Naive thymus-derived CD8-positive, alpha-beta T cell (primary cell): ENCODE data around the gene PYCR2. TPM values are rescaled to one million over a fixed set of nuclear protein-coding genes. Genes with fewer than 3 reads are reported as not detected.

Experiments used
- ATAC-seq, 2 donors: fragments of 150-1000 bp; cut with Tn5 transposase in 1 of 2; sonication (Bioruptor Pico), chemical (Tn5 transposase) in 1 of 2; 1 replicate in 1 of 2; 2 replicates in 1 of 2; pipeline ENCODE4 v1.10.0; 2021; ENCODE audit warnings: mild to moderate bottlenecking in 2 of 2, moderate library complexity in 2 of 2
- POLR2A ChIA-PET: fragments of 350-600 bp; sonication (Branson Sonifier 250); formaldehyde crosslinking; loops from one replicate; lab custom pipeline; 2021; ENCODE audit warnings: antibody characterized with exemption; lab: Charles Lee
- DNase-seq, 10 donors: peaks; one replicate each; pipeline versions ENCODE4 v3.0.0 to v3.0.0-alpha.2; 2020 to 2022
- H3K27ac Mint-ChIP-seq, 10 donors: one replicate each; pipeline ENCODE4 v1.8.0; 2020 to 2022; ENCODE audit warnings: mild to moderate bottlenecking in 10 of 10, mixed read lengths in 10 of 10, moderate library complexity in 4 of 10, inconsistent platforms in 1 of 10
- H3K27me3 Mint-ChIP-seq, 5 donors: one replicate each; pipeline ENCODE4 v1.8.0; 2021 to 2022; ENCODE audit warnings: mixed read lengths in 5 of 5
- H3K36me3 Mint-ChIP-seq, 3 donors: one replicate each; pipeline ENCODE4 v1.8.0; 2020 to 2022; ENCODE audit warnings: mixed read lengths in 3 of 3, mild to moderate bottlenecking in 2 of 3, inconsistent platforms in 1 of 3
- H3K4me1 Mint-ChIP-seq, 4 donors: one replicate each; pipeline ENCODE4 v1.8.0; 2021 to 2022; ENCODE audit warnings: mixed read lengths in 4 of 4
- H3K4me3 Mint-ChIP-seq, 10 donors: one replicate each; pipeline ENCODE4 v1.8.0; 2020 to 2022; ENCODE audit warnings: mild to moderate bottlenecking in 10 of 10, mixed read lengths in 10 of 10, moderate library complexity in 6 of 10, inconsistent platforms in 1 of 10
- H3K9me3 Mint-ChIP-seq, 9 donors: one replicate each; pipeline ENCODE4 v1.8.0; 2020 to 2022; ENCODE audit warnings: mixed read lengths in 9 of 9, mild to moderate bottlenecking in 3 of 9, inconsistent platforms in 1 of 9, moderate library complexity in 1 of 9
- polyA plus RNA-seq, 3 donors: library from polyadenylated mRNA; unstranded; fragments of 300-500 nt; fragmentation: Illumina TruSeq; gene quantifications; one replicate each; pipeline ENCODE4 v1.2.3, GENCODE V29; 2021
- total RNA-seq, 8 experiments: library from RNA in 2 of 8; stranded (reverse) in 2 of 8; gene quantifications; one replicate each; pipeline ENCODE4 v1.2.3 and lab custom pipeline; 2021 to 2026

PYCR2 gene
- total and polyA plus RNA-seq, 5 experiments from 2014 or later = 75.0 to 153 (median 132) TPM

- ATAC-seq = no peak
Measured at GRCh38 chr1:225899044-225899925, 24.8 kb downstream of the PYCR2 start.

DNA sequence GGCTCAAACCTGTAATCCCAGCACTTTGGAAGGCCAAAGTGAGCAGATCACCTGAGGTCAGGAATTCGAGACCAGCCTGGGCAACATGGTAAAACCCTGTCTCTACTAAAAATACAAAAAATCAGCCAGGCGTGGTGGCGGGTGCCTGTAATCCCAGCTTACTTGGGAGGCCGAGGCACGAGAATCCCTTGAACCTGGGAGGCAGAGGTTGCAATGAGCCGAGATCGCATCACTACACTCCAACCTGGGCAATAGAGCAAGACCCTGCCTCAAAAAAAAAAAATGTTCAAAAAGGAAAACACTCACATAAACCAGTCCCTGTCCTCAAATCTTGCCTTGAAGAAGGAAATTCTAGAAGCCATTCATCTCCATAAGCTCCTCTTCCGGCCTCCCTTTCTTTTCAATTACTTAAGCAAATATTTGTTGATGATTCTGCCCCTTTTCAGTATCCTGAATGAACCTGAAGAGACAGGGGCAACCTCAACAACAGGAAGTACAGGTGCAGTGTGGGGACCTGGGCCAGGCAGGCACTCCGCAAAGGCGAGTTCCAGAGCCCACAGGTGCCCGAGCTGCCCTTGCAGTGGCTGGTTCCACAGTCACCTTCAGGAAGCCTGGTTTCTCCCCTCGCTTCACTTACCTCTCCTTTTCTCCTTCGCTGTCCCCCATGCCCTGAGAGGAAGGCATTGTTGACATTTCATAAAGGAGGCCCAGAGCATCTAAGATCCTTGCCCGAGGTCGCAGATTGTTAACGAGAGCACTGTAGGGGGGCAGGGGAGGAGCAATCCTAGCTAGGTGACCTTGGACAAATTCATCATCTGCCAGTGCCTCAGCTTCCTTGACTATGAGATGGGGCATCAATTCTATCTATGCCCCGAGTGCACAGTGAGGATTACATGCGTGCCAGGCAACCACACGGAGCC, 26.2 kb downstream of the PYCR2 start:
- Mint-ChIP-seq H3K27me3 (no peaks in the 10 kb centered on the region), H3K9me3 (no peaks in the 10 kb centered on the region), H3K36me3 (no peaks in the 10 kb centered on the region), H3K27ac (peak overlapping the region; percentile 94 to 100 (median 97)), H3K4me1 (peaks cover 27 to 64% (median 60%) of the 10 kb centered on the region in 4 donors), H3K4me3 (peak overlapping the region; percentile 59 to 89 (median 82))
- ATAC-seq (peak; percentile 68), DNase-seq (peak; percentile 21 to 81 (median 60))
- POLR2A ChIA-PET = interaction anchor here (0.5 to 15.1 kb wide), 23 partner anchors 9 to 508 kb away, joined by 3 to 526 read pairs (median 10); partner anchors contain the start of genes H3-3A, LEFTY1, LEFTY2 and PYCR2

More at GRCh38 chr1:225899044-225899925, 24.8 kb downstream of the PYCR2 start:
- Mint-ChIP-seq H3K4me3 (peak overlapping the region in 5 of 10 donors; percentile 23 to 76 (median 53)), H3K27me3 (no peaks in the 10 kb centered on the region), H3K27ac (peak overlapping the region; percentile 94 to 100 (median 97)), H3K36me3 (no peaks in the 10 kb centered on the region), H3K4me1 (peaks cover 32 to 63% (median 57%) of the 10 kb centered on the region in 4 donors), H3K9me3 (no peaks in the 10 kb centered on the region)
- no peak for DNase-seq
- POLR2A ChIA-PET = interaction anchor here (0.9 to 15.1 kb wide), 12 partner anchors 9 to 431 kb away, joined by 3 to 526 read pairs (median 22); partner anchors contain the start of genes LEFTY1, PYCR2, SDE2 and SRP9

- POLR2A ChIA-PET = interaction anchor here (0.7 to 15.1 kb wide), 19 partner anchors 8 to 470 kb away, joined by 3 to 526 read pairs (median 11); partner anchors contain the start of genes H3-3A, LEFTY1, LEFTY2 and PYCR2
- no peaks in the 10 kb centered on the region for H3K36me3 Mint-ChIP-seq
- no peaks in the 10 kb centered on the region for H3K9me3 Mint-ChIP-seq
- H3K27ac Mint-ChIP-seq = peak overlapping the region; percentile 94 to 100 (median 97)
- peaks cover 27 to 64% (median 60%) of the 10 kb centered on the region in 4 donors for H3K4me1 Mint-ChIP-seq
- H3K27me3 Mint-ChIP-seq = no peaks in the 10 kb centered on the region
- DNase-seq (peak; percentile 21 to 92 (median 80)), ATAC-seq (peak; percentile 88 to 92)
- H3K4me3 Mint-ChIP-seq = peak overlapping the region; percentile 59 to 89 (median 82)
Measured at GRCh38 chr1:225896937-225897549, 27.0 kb downstream of the PYCR2 start.

DNA sequence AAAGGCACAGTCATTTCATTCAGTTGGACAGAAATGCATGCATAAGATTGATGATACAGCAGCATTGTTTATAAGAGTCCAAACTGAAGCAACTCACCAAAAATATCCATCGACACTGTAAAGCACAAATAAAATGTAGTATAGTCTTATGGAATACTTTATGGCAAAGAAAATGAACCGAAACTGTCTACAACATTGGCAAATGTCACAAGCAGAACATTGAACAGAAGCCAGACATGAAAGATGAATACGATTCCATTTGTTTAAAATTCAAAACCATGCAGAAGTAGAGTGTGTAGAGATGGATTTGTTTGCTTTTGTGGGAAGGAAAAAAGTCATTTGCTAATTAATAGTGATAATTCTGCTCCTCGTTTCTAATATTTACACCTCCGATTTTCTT, 27.6 kb downstream of the PYCR2 start:
- peak in 1 of 10 donors; percentile 24 for DNase-seq
- H3K4me1 Mint-ChIP-seq = peaks cover 28 to 65% (median 61%) of the 10 kb centered on the region in 4 donors

GRCh38 chr1:225892307-225892706, 31.7 kb downstream of the PYCR2 start:
- H3K27me3 Mint-ChIP-seq = no peaks in the 10 kb centered on the region
- H3K36me3 Mint-ChIP-seq = no peaks in the 10 kb centered on the region
- no peak for ATAC-seq
- no peak overlapping the region for H3K27ac Mint-ChIP-seq
- POLR2A ChIA-PET = interaction anchor here (1.3 to 15.1 kb wide), 2 partner anchors 14 to 32 kb away, joined by 3 to 526 read pairs; partner anchors contain the start of genes PYCR2 and TMEM63A
- no peaks in the 10 kb centered on the region for H3K9me3 Mint-ChIP-seq
- peaks cover 11 to 55% (median 39%) of the 10 kb centered on the region in 4 donors for H3K4me1 Mint-ChIP-seq
- DNase-seq = no peak
- H3K4me3 Mint-ChIP-seq = no peak overlapping the region

More for the DNA sequence above, 27.6 kb downstream of the PYCR2 start:
- Mint-ChIP-seq H3K27ac (peak overlapping the region; percentile 94 to 100 (median 97)), H3K9me3 (no peaks in the 10 kb centered on the region), H3K4me3 (peak overlapping the region; percentile 59 to 89 (median 82)), H3K27me3 (no peaks in the 10 kb centered on the region), H3K36me3 (no peaks in the 10 kb centered on the region)
- POLR2A ChIA-PET = interaction anchor here (1.3 to 15.1 kb wide), 17 partner anchors 7 to 470 kb away, joined by 3 to 526 read pairs (median 14); partner anchors contain the start of genes H3-3A, LEFTY1, PYCR2 and SDE2
- ATAC-seq = no peak

DNA sequence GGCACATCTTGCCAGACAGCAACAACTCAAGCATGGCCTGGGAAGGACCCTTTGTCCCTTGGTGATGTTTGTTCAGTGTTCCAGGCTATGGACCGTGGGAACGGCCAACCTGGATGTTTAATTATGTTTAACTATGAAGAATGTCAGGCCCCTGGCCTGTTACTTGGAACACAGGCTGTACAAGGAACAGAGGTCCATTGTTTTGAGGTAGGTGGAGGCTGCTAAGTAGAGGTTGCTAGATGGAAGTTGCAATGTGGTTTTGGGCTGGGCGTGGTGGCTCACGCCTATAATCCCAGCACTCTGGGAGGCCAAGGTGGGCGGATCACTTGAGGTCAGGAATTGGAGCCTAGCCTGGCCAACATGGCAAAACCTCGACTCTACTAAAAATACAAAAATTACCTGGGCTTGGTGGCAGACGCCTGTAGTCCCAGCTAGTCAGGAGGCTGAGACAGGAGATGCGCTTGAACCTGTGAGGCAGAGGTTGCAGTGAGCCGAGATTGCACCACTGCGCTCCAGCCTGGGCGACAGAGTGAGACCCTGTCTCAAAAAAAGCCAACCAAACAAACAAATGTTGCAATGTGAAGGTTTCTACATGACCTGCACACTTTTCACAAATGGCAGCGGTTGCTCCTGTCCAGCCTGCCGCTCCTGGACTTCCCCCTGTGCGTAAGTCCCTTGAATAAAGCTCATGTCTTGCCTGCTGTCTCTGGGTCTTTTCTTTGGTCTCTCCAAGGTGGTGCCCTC, 32.6 kb downstream of the PYCR2 start:
- Mint-ChIP-seq H3K9me3 (no peaks in the 10 kb centered on the region), H3K27ac (peak overlapping the region in 4 of 10 donors; percentile 19 to 59 (median 23)), H3K4me1 (peaks cover 5 to 52% (median 30%) of the 10 kb centered on the region in 4 donors), H3K4me3 (peak overlapping the region in 1 of 10 donors; percentile 19), H3K36me3 (no peaks in the 10 kb centered on the region), H3K27me3 (no peaks in the 10 kb centered on the region)
- POLR2A ChIA-PET = interaction anchor here (0.6 to 15.1 kb wide), 4 partner anchors 13 to 284 kb away, joined by 3 to 526 read pairs (median 4); partner anchors contain the start of genes PYCR2 and TMEM63A
- no peak for ATAC-seq
- DNase-seq = no peak

DNA sequence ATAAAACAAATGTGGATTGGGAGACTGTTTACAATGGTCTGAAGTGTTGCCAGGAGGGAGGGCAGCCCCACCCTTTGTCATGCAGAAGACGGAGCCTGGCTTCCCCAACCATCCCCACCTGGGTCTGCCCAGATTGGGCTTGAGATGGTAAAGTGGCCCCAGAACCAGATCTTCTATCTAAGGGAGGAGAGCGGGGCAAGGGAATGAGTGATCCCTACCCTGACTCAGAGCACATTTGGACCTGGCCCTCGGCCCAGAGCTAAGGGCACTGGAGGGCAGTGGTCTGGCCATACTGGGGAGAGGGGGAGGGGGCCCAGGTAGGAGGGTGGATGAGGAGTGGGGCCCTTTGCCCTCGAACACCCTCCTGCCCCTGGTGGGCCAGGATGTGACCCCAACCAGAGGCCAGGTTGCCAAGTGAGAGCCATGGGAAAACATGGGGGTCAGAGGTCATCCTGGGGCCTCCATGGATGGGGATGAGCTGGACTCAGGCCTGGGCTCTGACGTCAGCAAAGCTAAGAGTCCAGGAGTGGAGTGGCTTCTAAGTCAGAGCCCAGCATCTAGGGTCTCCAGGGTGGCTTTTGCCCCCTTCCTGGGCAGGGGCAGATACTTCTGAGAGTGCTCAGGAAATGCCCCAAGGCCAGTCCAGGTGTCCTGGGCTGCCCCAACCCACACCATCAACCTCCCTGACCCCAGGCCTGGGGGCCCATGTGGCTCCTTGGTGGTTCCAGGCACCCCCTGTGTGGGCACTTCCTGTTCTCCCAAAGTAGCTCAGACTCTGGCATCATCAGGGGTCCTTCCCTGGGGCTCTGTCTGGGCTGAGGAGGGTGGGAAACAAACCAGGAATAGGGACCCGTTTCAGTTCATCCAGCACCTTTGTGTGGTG, 33.5 kb downstream of the PYCR2 start:
- H3K4me3 Mint-ChIP-seq = no peak overlapping the region
- H3K36me3 Mint-ChIP-seq = no peaks in the 10 kb centered on the region
- peak overlapping the region in 6 of 10 donors; percentile 24 to 83 (median 58) for H3K27ac Mint-ChIP-seq
- no peaks in the 10 kb centered on the region for H3K9me3 Mint-ChIP-seq
- POLR2A ChIA-PET = interaction anchor here (0.6 to 15.1 kb wide), 8 partner anchors 8 to 283 kb away, joined by 3 to 526 read pairs (median 4); partner anchors contain the start of genes H3-3A, PYCR2 and TMEM63A
- DNase-seq = no peak
- ATAC-seq = no peak
- H3K4me1 Mint-ChIP-seq = peaks cover 5 to 45% (median 24%) of the 10 kb centered on the region in 4 donors
- no peaks in the 10 kb centered on the region for H3K27me3 Mint-ChIP-seq

- Mint-ChIP-seq H3K4me3 (no peak overlapping the region), H3K36me3 (no peaks in the 10 kb centered on the region), H3K27me3 (no peaks in the 10 kb centered on the region), H3K4me1 (peaks cover 5 to 43% (median 22%) of the 10 kb centered on the region in 4 donors), H3K9me3 (no peaks in the 10 kb centered on the region), H3K27ac (peak overlapping the region in 7 of 10 donors; percentile 1 to 75 (median 36))
- DNase-seq (no peak), ATAC-seq (no peak)
- POLR2A ChIA-PET = interaction anchor here (0.9 to 15.1 kb wide), 6 partner anchors 9 to 172 kb away, joined by 3 to 526 read pairs (median 5); partner anchors contain the start of genes H3-3A, SRP9 and TMEM63A
Measured at GRCh38 chr1:225889743-225890142, 34.3 kb downstream of the PYCR2 start.

DNA sequence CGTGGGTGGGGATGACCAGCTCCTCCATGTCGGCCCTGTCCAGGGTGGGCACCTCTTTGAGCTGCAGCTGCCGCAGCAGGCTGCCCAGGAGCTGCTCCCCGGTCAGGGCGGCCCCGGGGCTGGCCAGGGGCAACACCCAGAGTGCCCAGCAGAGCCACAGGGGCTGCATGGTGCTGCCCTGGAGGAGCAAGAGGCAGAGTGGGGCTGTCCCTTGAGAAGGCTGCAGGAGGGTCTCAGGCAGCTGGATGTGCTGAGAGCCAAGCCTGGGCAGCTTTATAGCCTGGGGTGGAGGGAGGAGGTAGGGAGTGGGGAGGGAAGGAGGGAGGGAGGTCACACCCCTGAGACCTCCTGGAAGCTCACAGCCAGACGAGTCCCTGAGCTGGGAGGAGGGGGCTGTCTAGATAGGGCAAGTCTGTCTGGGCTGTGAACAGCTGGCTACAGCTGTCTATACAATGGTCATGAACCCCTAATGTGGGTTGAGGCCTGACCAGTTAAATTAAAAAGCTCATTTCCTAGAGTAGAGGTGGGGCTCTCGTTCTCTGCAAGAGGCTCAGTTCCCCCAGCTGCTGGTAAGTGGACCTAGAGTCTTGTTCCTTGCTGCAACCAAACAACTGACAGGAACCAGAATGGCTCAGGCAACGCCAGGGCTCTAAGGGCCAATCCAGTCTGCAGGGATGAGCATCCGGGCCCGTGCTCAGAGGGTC, 35.0 kb downstream of the PYCR2 start, which contains the start of gene LEFTY1:
Gene LEFTY1 (minus strand): TSS at position 249 of the 704 bp plus-strand sequence. CDS start 80 bp downstream, at position 169.
- DNase-seq (no peak), ATAC-seq (no peak)
- Mint-ChIP-seq H3K36me3 (no peaks in the 10 kb centered on the region), H3K4me3 (peak within 1 kb of the TSS in 1 of 10 donors; percentile 3), H3K27me3 (no peaks in the 10 kb centered on the region), H3K9me3 (no peaks in the 10 kb centered on the region), H3K4me1 (peaks cover 5 to 38% (median 17%) of the 10 kb centered on the region in 4 donors), H3K27ac (peak within 1 kb of the TSS in 8 of 10 donors; percentile 1 to 75 (median 38))
- POLR2A ChIA-PET = interaction anchor here (0.6 to 15.1 kb wide), 9 partner anchors 9 to 460 kb away, joined by 3 to 526 read pairs (median 4); partner anchors contain the start of genes H3-3A, SRP9 and TMEM63A
